ENCODE data around the gene SLC9A9. TPM values are rescaled to one million over a fixed set of nuclear protein-coding genes. Genes with fewer than 3 reads are reported as not detected.

SLC9A9 gene
- total RNA-seq, 1 donor from 2014 or later, result 21.0 TPM

DNA sequence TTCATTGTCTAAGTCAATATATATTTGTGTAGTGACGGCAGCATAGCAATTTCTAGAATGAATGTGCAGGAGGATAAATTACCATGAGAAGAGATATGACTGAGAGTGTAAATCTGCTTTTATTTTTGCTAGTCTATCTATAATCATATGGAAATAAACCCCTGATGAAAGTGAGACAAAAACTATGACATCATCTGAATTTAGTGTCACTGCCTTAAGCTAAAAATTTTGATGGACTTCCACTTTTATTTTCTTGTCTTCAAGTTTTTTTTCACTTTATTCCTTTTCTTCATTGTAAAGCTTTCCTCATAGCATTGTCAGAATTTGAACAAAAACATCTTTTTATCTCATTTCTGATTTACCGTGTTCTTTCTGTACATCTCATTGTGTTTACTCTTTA is 486.7 kb downstream of the SLC9A9 start:
- no peak for DNase-seq (ENCODE audit: low spot score)

DNA sequence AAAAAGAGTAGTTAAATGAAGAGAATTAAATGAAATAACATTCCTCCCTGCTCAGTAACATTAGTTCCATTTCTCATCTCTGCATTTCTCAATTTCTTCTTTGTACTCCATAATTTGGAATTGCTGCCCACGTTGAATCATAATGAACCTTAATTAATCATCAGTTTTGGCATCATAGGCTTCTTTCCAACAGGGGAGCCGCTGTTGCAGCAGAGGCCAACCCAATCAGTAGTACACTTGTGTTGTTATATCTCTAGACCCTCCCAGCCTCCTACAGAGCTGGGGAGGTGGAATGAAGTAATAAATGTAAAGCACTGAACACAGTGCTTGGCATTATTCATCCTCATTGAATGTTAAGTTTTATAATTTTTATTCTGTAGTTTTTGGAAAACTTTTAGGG is 488.0 kb downstream of the SLC9A9 start:
- DNase-seq (ENCODE audit: low spot score), result no peak

- DNase-seq (ENCODE audit: low spot score), result no peak
These were observed 489.3 kb downstream of the SLC9A9 start for GRCh38 chr3:143358793-143359491.

- no peak for DNase-seq (ENCODE audit: low spot score)
These were observed 490.0 kb downstream of the SLC9A9 start for GRCh38 chr3:143358155-143358792.

- DNase-seq (ENCODE audit: low spot score), result no peak
These were observed 490.6 kb downstream of the SLC9A9 start for GRCh38 chr3:143357700-143358099.

- DNase-seq (ENCODE audit: low spot score), result no peak
These were observed 491.4 kb downstream of the SLC9A9 start for GRCh38 chr3:143356839-143357238.

DNA sequence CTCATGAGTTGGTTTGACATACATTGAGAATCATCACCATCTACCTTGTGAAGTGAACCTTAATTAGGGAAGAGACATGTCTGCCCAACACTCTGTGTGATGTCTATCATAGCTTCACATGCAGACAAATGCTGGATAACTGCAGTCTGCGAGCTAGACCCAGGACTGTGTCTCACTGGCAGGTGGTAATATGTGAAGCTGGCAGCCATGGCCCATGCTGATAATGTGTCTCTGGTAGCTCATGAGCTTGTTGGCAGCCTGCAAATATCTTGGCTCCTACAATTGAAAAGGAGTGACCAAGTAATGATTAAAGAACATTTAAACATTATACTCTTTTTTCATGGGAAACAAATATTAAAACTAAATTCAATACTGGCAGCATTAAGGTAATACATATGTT is 493.9 kb downstream of the SLC9A9 start:
- DNase-seq (ENCODE audit: low spot score), result no peak

DNA sequence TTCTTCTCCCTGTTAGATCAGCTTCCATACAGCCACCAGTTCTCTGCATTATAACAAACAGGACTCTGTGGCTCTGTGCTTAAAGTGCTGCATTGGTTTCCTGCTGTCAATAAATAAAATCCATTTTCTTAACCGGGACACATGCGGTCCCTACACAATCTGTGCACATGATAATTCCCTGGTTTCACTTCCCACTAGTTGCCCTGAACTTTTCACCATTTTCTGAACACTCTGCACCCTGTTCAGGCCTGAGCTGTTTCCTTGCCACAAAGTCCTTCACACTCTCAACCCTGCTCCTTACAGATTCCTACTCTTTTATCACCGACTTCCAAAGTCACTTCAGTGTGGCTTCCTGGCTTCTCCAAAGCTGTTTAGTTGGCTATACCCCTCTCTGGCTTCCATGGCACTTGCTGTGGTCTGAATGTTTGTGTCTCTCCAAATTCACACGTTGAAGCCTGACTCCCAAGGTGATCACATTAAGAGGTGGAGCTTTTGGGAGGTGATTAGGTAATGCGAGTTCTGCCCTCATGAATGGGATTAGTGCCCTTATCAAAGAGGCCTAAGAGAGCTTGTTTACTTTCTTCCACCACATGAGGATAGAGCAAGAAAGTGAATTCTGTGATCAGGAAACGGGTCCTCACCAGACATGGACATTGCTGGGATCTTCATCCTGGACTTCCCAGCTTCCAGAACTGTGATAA is 495.3 kb downstream of the SLC9A9 start:
- DNase-seq (ENCODE audit: low spot score), result no peak

DNA sequence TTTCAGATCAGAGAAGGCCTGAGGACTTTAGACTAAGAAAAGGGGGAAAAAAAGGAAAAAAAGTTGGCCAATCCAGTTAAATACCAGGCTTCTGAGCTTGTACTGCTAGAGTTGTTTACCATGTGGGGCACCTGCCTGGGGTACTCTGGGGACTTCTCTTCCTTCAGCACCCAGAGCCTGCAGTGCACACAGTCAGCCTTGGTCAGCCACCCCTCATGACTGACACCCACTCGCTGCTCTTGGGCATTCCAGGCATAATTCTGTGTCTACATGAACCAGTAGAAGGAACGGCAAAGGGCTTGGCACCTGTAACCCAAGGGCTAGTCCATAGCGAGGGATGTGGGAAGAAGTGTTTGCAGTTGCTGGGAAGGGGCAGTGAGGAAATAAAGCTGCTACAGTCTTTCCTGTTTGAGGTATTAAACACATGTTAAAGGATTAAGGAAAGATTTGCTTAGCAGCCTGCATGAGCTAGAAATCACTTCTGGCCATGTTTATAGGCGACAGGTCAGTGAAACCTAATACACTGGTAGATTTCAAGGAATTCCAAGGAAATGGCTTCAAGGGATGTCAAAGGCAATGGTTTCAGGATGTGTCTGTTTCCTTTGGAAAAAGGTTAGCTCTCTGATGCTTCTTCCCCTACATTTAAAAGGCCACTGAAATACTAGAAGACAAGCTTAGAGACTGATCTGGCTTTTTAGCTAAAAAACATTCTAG is 496.2 kb downstream of the SLC9A9 start:
- no peak for DNase-seq (ENCODE audit: low spot score)

- DNase-seq (ENCODE audit: low spot score), result no peak
These were observed 496.9 kb downstream of the SLC9A9 start for GRCh38 chr3:143351354-143351753.

DNA sequence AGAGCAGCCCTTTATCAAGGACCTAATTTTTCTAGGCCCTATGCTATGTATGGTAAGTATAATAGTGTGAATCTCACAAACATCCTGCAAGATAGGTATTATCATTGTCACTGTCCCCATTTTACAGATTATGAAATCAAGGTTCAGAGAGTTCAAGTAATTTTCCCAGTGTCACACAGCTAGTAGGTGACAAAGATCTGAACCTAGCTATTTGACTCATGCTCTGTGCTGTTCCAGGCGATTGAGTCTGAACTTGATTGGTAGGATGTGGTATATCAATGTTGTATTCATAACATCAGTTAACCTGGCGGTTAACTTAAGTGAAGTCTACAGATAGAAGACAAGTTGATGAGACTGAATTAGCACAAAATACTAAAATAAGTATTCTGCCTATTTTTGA is 498.8 kb downstream of the SLC9A9 start:
- no peak for DNase-seq (ENCODE audit: low spot score)

GRCh38 chr3:143348486-143349327 is 499.6 kb downstream of the SLC9A9 start:
- no peak for DNase-seq (ENCODE audit: low spot score)

DNA sequence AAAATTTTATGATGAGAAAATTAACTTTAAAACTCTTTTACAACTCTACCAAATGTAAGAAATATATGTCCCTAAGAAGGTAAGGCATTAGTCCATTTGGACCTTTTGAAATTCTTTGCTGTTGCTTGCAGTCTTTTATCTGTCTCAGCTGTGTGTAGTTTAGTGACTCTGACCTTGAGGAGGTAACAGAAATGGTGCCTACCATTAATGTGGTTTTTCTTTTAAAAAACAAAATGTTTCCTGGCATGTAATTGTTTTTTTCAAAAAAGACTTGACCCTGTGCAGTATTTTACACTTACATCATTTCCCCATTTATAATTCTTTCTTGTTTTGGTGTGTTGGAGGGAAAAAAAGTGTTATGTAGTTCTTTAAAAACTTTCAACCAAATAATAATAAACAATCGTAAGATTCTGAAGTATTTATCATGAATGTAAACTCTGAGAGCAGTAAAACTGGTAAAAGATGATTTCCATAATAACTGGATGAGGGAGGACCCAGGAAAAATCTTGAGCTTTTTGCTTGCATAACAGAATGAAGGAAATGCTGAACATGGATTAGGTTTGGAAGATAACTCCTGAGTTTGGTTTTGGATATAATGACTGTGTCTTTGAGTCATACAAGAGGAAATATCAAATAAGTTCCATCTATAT is 503.6 kb downstream of the SLC9A9 start:
- DNase-seq (ENCODE audit: low spot score), result no peak

DNA sequence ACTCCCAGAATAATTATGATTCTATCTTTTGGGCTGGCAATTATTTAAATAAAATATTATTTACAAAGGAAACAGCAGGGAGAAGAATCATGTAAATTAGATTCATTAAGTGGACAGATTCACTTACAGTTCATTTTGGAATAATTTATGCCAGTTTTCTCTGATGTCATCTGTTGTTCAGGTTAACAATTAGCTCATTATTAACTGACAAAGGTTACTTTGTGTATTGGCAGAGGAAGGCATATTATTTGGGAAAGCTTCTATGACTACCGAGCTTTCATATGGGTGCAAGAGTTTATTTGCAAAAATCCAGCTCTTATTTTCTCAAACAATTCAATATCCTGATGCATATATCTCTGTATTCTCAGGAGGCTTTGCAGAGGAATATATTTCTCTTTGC is 504.3 kb downstream of the SLC9A9 start:
- DNase-seq (ENCODE audit: low spot score), result no peak

DNA sequence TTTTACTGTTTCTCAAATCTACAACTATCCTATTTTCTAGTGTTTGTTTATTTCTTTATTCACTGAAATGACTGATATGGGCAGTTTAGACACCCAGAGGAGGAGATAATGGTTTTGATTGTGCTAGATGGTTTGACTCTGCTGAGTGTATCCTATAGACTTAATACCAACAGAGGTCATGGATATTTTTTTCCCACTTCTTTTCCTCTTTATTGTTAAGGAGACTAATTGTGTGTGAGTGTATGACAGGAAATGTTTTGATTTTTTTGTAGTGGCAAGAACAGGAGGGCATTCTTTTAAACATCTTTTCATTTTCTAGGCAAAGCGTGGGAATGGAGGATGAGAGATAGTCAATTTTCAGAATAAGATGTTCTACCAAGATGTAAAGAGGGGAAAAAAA is 505.2 kb downstream of the SLC9A9 start:
- DNase-seq (ENCODE audit: low spot score), result no peak

DNA sequence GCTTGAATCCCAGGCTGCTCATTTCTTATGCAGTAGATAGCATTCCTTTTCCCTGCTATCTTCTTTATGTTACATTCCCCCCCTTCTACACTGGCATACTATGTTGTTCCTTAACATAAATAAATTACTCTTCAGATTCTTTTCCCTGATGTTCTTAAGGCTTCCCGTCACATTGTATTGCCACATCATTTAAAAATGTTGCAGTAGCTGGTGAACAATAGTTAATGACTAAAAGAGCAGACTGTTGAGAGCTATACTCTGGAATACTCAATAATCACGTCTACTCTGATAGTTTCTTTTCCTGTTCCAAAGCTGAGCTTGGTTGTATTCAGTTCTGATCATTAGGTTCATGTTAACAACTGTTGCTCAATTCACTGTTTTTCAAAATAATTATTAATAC is 508.8 kb downstream of the SLC9A9 start:
- no peak for DNase-seq (ENCODE audit: low spot score)

DNA sequence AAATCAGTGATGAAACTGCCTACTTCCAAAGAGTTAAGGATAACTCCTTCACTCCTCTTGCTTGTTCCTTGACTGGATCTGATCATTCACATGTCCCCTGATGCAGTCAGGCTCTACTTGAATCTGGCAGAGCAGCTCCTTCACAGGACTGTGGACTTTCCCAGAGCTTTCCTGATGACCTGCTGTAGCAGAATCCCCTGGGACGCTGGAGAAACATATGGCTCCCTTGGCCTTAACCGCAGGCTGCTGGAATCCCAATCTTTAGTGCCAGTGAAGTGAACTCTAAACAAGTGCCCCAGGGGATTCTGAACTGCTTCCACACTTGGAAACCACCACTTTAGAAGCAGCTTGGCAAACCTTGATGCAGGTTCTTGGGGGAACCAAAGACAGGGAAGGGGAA is 510.9 kb downstream of the SLC9A9 start:
- DNase-seq (ENCODE audit: low spot score), result no peak

- no peak for DNase-seq (ENCODE audit: low spot score)
These were observed 514.0 kb downstream of the SLC9A9 start for GRCh38 chr3:143334231-143334630.

- DNase-seq (ENCODE audit: low spot score), result no peak
These were observed 514.9 kb downstream of the SLC9A9 start for GRCh38 chr3:143333367-143333766.

DNA sequence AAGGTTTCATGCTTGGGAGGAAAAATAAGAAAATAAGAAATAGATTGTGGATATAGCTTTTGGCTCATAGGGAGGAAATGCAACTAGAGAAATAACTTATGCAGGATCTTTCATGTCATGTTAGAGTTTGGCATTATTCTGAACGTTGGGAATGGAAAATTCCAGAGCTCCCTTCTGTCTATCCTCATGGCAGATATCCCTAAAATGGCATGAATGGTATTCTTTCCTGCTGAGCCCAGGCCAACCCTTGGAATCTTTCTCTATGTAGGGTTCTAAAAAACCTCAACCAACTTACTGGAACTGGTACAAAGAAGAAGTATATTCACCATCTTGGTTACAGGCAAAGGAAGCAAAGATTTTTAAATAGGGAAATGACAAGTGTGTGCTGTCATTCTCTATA is 516.2 kb downstream of the SLC9A9 start:
- DNase-seq (ENCODE audit: low spot score), result no peak

DNA sequence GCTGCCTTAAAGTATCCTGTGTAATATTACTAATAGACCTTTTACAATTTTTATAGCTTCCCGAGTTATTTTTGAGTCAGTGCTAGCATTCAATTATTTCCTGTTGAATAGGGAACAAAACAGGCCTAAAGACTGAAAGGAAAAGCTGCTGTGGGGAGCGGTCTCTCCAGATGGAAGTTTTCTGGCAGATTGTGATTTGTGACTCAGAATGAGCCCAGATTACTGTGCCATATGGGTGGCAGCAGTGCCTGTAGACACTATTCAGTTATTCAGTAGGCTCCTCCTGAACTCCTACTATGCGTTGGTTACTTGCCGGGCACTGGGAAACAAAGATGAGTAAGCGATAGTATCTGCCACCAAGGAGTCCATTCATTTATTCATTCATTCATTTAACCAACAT is 516.9 kb downstream of the SLC9A9 start:
- DNase-seq (ENCODE audit: low spot score), result no peak

Data from mesenteric fat pad (tissue), 1 donor.